ENCODE results near the gene PARN. TPM values are rescaled to one million over a fixed set of nuclear protein-coding genes. Genes with fewer than 3 reads are reported as not detected.

The PARN gene
- total RNA-seq, 2 experiments from 2014 or later: 27.4 to 28.2 TPM

DNA sequence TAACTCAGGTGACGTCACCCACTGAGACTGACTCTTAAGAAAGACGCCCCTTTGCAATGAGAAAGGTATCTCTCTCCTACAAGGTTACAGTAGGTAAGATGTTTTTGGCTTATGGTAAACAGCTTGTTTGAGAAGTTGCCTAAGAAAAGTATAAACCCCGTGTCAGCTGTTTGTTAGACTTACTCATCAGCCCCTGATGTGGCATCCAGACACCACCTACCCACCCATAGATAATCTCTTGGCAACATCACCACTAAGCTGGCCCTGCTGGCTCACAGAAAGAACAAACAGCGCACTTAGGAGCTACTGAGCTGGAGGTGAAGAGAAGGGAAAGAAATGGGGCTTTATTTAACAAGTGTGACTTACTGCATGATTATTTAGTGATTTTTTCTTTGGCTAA, 121.0 kb downstream of the PARN start:
- no peak for DNase-seq
- no peak for ATAC-seq (ENCODE audit: poor library complexity)
- no peak overlapping the region for H3K27ac Mint-ChIP-seq
- H3K36me3 Mint-ChIP-seq (ENCODE audit: low read depth): no peaks in the 10 kb centered on the region
- H3K4me3 ChIP-seq (ENCODE audit: low read length): no peak overlapping the region
- H3K27me3 ChIP-seq (ENCODE audit: control insufficient read depth in 1 of 2, insufficient read depth in 2 of 2, low read length in 2 of 2): no peaks in the 10 kb centered on the region
- H3K27me3 Mint-ChIP-seq: no peaks in the 10 kb centered on the region
- H3K4me1 Mint-ChIP-seq (ENCODE audit: low read depth): peaks cover 12% of the 10 kb centered on the region
- no peaks in the 10 kb centered on the region for H3K9me3 ChIP-seq (ENCODE audit: control insufficient read depth in 1 of 2, insufficient read depth in 1 of 2, low read length in 2 of 2)
- H3K4me3 Mint-ChIP-seq: no peak overlapping the region
- H3K9me3 Mint-ChIP-seq: no peaks in the 10 kb centered on the region
- ChIA-PET CTCF (no interaction called here), POLR2A (no interaction called here)
- H3K36me3 ChIP-seq (ENCODE audit: insufficient read depth, low read length): peaks cover 4% of the 10 kb centered on the region
- no peaks in the 10 kb centered on the region for H3K4me1 ChIP-seq (ENCODE audit: insufficient read depth, low read length)
- intact Hi-C loops (cut with DNase I, micrococcal nuclease): no loop called here
- TF ChIP-seq, protein P1, sequence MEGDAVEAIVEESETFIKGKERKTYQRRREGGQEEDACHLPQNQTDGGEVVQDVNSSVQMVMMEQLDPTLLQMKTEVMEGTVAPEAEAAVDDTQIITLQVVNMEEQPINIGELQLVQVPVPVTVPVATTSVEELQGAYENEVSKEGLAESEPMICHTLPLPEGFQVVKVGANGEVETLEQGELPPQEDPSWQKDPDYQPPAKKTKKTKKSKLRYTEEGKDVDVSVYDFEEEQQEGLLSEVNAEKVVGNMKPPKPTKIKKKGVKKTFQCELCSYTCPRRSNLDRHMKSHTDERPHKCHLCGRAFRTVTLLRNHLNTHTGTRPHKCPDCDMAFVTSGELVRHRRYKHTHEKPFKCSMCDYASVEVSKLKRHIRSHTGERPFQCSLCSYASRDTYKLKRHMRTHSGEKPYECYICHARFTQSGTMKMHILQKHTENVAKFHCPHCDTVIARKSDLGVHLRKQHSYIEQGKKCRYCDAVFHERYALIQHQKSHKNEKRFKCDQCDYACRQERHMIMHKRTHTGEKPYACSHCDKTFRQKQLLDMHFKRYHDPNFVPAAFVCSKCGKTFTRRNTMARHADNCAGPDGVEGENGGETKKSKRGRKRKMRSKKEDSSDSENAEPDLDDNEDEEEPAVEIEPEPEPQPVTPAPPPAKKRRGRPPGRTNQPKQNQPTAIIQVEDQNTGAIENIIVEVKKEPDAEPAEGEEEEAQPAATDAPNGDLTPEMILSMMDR (IDR thresholded peaks at IDR 0.05): no peak
- H3K27ac ChIP-seq (ENCODE audit: low read depth in 1 of 2, low read length in 2 of 2): no peak overlapping the region

DNA sequence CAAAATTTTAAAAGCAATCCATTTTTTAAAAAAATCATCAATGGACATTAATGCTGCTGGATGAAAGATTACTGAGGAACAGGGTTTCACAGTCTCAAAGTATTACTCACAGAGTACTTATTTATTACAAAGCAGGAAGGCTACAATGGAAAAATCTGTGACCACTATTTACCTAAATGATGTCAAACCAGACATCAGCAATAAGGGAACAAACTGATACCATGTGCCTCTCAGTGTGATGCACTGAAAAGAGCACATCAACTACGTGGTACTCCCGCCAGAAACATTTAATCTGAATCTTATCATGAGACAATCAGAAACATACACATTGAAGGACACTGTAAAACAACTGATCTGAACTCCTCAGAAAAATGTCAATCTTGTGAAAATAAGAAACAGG, 124.2 kb downstream of the PARN start:
- Mint-ChIP-seq H3K27me3 (no peaks in the 10 kb centered on the region), H3K36me3 (ENCODE audit: low read depth) (no peaks in the 10 kb centered on the region), H3K9me3 (no peaks in the 10 kb centered on the region), H3K4me1 (ENCODE audit: low read depth) (peaks cover 5% of the 10 kb centered on the region), H3K27ac (no peak overlapping the region), H3K4me3 (no peak overlapping the region)
- no peak for ATAC-seq (ENCODE audit: poor library complexity)
- TF ChIP-seq, protein P1 (IDR thresholded peaks at IDR 0.05): no peak
- CTCF ChIA-PET: no interaction called here
- POLR2A ChIA-PET: no interaction called here
- Histone ChIP-seq H3K36me3 (ENCODE audit: insufficient read depth, low read length) (no peaks in the 10 kb centered on the region), H3K27ac (ENCODE audit: low read depth in 1 of 2, low read length in 2 of 2) (no peak overlapping the region), H3K27me3 (ENCODE audit: control insufficient read depth in 1 of 2, insufficient read depth in 2 of 2, low read length in 2 of 2) (no peaks in the 10 kb centered on the region), H3K4me3 (ENCODE audit: low read length) (no peak overlapping the region), H3K9me3 (ENCODE audit: control insufficient read depth in 1 of 2, insufficient read depth in 1 of 2, low read length in 2 of 2) (no peaks in the 10 kb centered on the region), H3K4me1 (ENCODE audit: insufficient read depth, low read length) (no peaks in the 10 kb centered on the region)
- intact Hi-C loops (cut with DNase I, micrococcal nuclease): no loop called here
- no peak for DNase-seq

DNA sequence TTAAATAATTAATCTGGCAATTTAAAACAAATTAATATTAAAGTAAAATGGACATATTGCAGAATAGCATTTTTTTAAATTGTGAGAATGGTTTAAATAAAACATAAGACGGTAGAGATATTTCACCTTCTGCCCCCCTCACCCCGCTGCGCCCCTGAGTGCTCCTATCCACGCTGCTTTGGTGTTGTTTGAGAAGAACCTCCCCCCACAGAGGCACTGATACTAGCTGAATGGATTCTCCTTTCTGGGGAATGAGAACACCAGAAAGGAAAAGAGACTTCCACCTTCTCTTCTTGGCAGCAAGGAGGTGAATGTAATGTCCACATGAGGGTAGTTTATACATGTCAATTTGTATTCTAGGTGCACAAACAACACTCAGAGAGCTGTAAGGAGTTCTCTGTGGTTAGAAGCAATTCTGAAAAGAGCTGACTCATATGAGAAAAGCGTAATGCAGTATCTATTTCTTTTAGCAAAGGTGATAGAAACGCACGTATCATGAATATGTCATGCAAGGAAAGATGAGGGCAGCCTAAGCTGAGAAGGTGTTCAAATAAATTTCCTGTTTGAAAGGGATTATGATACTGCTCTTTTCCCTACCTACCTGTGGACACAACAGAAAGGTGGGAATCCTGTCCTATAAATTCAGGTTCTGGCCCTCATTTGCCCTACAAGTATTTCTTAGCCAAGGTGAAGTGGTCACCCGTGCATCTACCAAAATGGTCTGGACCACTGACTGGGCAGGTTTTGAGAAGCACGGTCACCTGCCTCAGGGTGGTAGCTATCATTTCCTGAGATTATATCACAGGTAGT, 126.9 kb downstream of the PARN start:
- intact Hi-C loops (cut with DNase I, micrococcal nuclease): no loop called here
- H3K4me1 ChIP-seq (ENCODE audit: insufficient read depth, low read length): no peaks in the 10 kb centered on the region
- no peaks in the 10 kb centered on the region for H3K36me3 ChIP-seq (ENCODE audit: insufficient read depth, low read length)
- no peaks in the 10 kb centered on the region for H3K9me3 ChIP-seq (ENCODE audit: control insufficient read depth in 1 of 2, insufficient read depth in 1 of 2, low read length in 2 of 2)
- ChIA-PET POLR2A (no interaction called here), CTCF (no interaction called here)
- no peaks in the 10 kb centered on the region for H3K27me3 Mint-ChIP-seq
- no peak overlapping the region for H3K4me3 ChIP-seq (ENCODE audit: low read length)
- no peak overlapping the region for H3K4me3 Mint-ChIP-seq
- ATAC-seq (ENCODE audit: poor library complexity): no peak
- H3K27ac ChIP-seq (ENCODE audit: low read depth in 1 of 2, low read length in 2 of 2): no peak overlapping the region
- DNase-seq: no peak
- H3K27ac Mint-ChIP-seq: no peak overlapping the region
- no peaks in the 10 kb centered on the region for H3K27me3 ChIP-seq (ENCODE audit: control insufficient read depth in 1 of 2, insufficient read depth in 2 of 2, low read length in 2 of 2)
- TF ChIP-seq, protein P1 (IDR thresholded peaks at IDR 0.05): no peak
- H3K4me1 Mint-ChIP-seq (ENCODE audit: low read depth): peaks cover 5% of the 10 kb centered on the region
- H3K9me3 Mint-ChIP-seq: no peaks in the 10 kb centered on the region
- no peaks in the 10 kb centered on the region for H3K36me3 Mint-ChIP-seq (ENCODE audit: low read depth)

Measured in CD4-positive, alpha-beta T cell (primary cell).